CD4-positive, alpha-beta T cell (primary cell): ENCODE results near the gene TRMT44. TPM values are rescaled to one million over a fixed set of nuclear protein-coding genes. Genes with fewer than 3 reads are reported as not detected.

Experiments
- ATAC-seq: fragments of 200-7000 bp; cut with Tn5 transposase; one replicate; pipeline ENCODE4 v1.10.0; 2022; ENCODE audit warnings: mild to moderate bottlenecking; ENCODE audit not compliant: poor library complexity
- CTCF ChIA-PET: fragments of 350-600 bp; sonication (Branson Sonifier 250); formaldehyde crosslinking; loops from one replicate; lab custom pipeline; 2021; ENCODE audit warnings: antibody characterized with exemption, inconsistent platforms; lab: Charles Lee
- POLR2A ChIA-PET: fragments of 350-600 bp; sonication (Branson Sonifier 250); formaldehyde crosslinking; loops from one replicate; lab custom pipeline; 2021; ENCODE audit warnings: antibody characterized with exemption, inconsistent platforms; lab: Charles Lee
- DNase-seq, 14 experiments: peaks; one replicate each; pipeline ENCODE4 v3.0.0-alpha.2; 2013 to 2020; ENCODE audit warnings: mixed read lengths in 2 of 14
- H3K27ac ChIP-seq, 2 donors: one replicate each; pipeline versions ENCODE4 v1.5.1 to v1.7.0; 2013; ENCODE audit warnings: low read length in 2 of 2, low read depth in 1 of 2, mild to moderate bottlenecking in 1 of 2
- H3K27me3 ChIP-seq, 2 experiments: 1 replicate in 1 of 2; 2 replicates in 1 of 2; pipeline versions ENCODE4 v1.6.1 to v1.7.0; 2013; ENCODE audit warnings: low read length in 2 of 2, control low read depth in 1 of 2, mild to moderate bottlenecking in 1 of 2, moderate library complexity in 1 of 2; ENCODE audit not compliant: insufficient read depth in 2 of 2, control insufficient read depth in 1 of 2
- H3K36me3 ChIP-seq: one replicate; pipeline ENCODE4 v1.6.1; 2013; ENCODE audit warnings: low read length, control low read depth; ENCODE audit not compliant: insufficient read depth
- H3K4me1 ChIP-seq: one replicate; pipeline ENCODE4 v1.6.1; 2013; ENCODE audit warnings: low read length, control low read depth; ENCODE audit not compliant: insufficient read depth
- H3K4me3 ChIP-seq: one replicate; pipeline ENCODE4 v1.5.1; 2013; ENCODE audit warnings: mild to moderate bottlenecking, low read length, moderate library complexity
- H3K9me3 ChIP-seq, 2 experiments: 1 replicate in 1 of 2; 2 replicates in 1 of 2; pipeline versions ENCODE4 v1.6.1 to v1.7.0; 2013; ENCODE audit warnings: low read length in 2 of 2, mild to moderate bottlenecking in 2 of 2, control low read depth in 1 of 2, moderate library complexity in 1 of 2; ENCODE audit not compliant: control insufficient read depth in 1 of 2, insufficient read depth in 1 of 2
- H3K27ac Mint-ChIP-seq: one replicate; pipeline ENCODE4 v1.8.0; 2020; ENCODE audit warnings: mixed read lengths
- H3K27me3 Mint-ChIP-seq: one replicate; pipeline ENCODE4 v1.8.0; 2021; ENCODE audit warnings: mixed read lengths
- H3K36me3 Mint-ChIP-seq: one replicate; pipeline ENCODE4 v1.8.0; 2021; ENCODE audit warnings: low read depth, mixed read lengths
- H3K4me1 Mint-ChIP-seq: one replicate; pipeline ENCODE4 v1.8.0; 2021; ENCODE audit warnings: low read depth, mixed read lengths
- H3K4me3 Mint-ChIP-seq: one replicate; pipeline ENCODE4 v1.8.0; 2020; ENCODE audit warnings: mild to moderate bottlenecking, mixed read lengths
- H3K9me3 Mint-ChIP-seq: one replicate; pipeline ENCODE4 v1.8.0; 2020; ENCODE audit warnings: mixed read lengths
- CTCF ChIP-seq: fragments of 200-600 bp; IDR thresholded peaks from one replicate; pipeline ENCODE4 v1.8.0; 2022; ENCODE audit warnings: antibody characterized with exemption, mild to moderate bottlenecking
- intact Hi-C, 2 experiments: fragments of 100-400 bp; cut with DNase I in 1 of 2; cut with micrococcal nuclease in 1 of 2; formaldehyde crosslinking; loops; one replicate each; pipeline versions ENCODE4 v1.15.1 to v1.9.0; 2023 to 2025; cut with DNase I, micrococcal nuclease
- total RNA-seq, 174 experiments: library from RNA in 2 of 174; stranded (reverse) in 2 of 174; gene quantifications; one replicate each; pipeline ENCODE4 v1.2.3 and lab custom pipeline; 2021 to 2026

The TRMT44 gene
- total RNA-seq, 2 experiments from 2014 or later: 25.6 to 29.2 TPM

GRCh38 chr4:8461086-8461485 is 20.5 kb downstream of the TRMT44 start:
- no peak for TF ChIP-seq CTCF
- CTCF ChIA-PET: no interaction called here
- H3K27me3 Mint-ChIP-seq: no peaks in the 10 kb centered on the region

GRCh38 chr4:8461616-8462015 is 21.0 kb downstream of the TRMT44 start:
- Histone ChIP-seq H3K4me1 (no peaks in the 10 kb centered on the region), H3K9me3 (no peaks in the 10 kb centered on the region), H3K36me3 (peaks cover 33% of the 10 kb centered on the region), H3K27ac (no peak overlapping the region), H3K4me3 (no peak overlapping the region), H3K27me3 (no peaks in the 10 kb centered on the region)
- Mint-ChIP-seq H3K4me3 (no peak overlapping the region), H3K27me3 (no peaks in the 10 kb centered on the region), H3K9me3 (no peaks in the 10 kb centered on the region), H3K36me3 (peaks cover 75% of the 10 kb centered on the region), H3K4me1 (no peaks in the 10 kb centered on the region), H3K27ac (no peak overlapping the region)
- POLR2A ChIA-PET: no interaction called here
- intact Hi-C loops: no loop called here
- ATAC-seq: no peak
- CTCF ChIA-PET: no interaction called here
- no peak for DNase-seq
- TF ChIP-seq CTCF: no peak

More at GRCh38 chr4:8461086-8461485, 20.5 kb downstream of the TRMT44 start:
- no peaks in the 10 kb centered on the region for H3K4me1 ChIP-seq
- no peaks in the 10 kb centered on the region for H3K4me1 Mint-ChIP-seq
- POLR2A ChIA-PET: no interaction called here
- H3K27ac ChIP-seq: no peak overlapping the region
- intact Hi-C loops: no loop called here
- no peak for DNase-seq
- H3K9me3 Mint-ChIP-seq: no peaks in the 10 kb centered on the region
- H3K27ac Mint-ChIP-seq: no peak overlapping the region
- H3K9me3 ChIP-seq: no peaks in the 10 kb centered on the region
- no peak overlapping the region for H3K4me3 ChIP-seq
- no peak for ATAC-seq
- H3K27me3 ChIP-seq: no peaks in the 10 kb centered on the region
- H3K4me3 Mint-ChIP-seq: no peak overlapping the region
- peaks cover 36% of the 10 kb centered on the region for H3K36me3 ChIP-seq
- H3K36me3 Mint-ChIP-seq: peaks cover 77% of the 10 kb centered on the region

GRCh38 chr4:8463811-8464210 is 23.2 kb downstream of the TRMT44 start:
- intact Hi-C loops: no loop called here
- Histone ChIP-seq H3K9me3 (no peaks in the 10 kb centered on the region), H3K27me3 (no peaks in the 10 kb centered on the region), H3K27ac (no peak overlapping the region), H3K36me3 (peaks cover 36% of the 10 kb centered on the region), H3K4me1 (no peaks in the 10 kb centered on the region), H3K4me3 (no peak overlapping the region)
- ATAC-seq (no peak), DNase-seq (no peak)
- ChIA-PET CTCF (no interaction called here), POLR2A (no interaction called here)
- Mint-ChIP-seq H3K4me1 (no peaks in the 10 kb centered on the region), H3K27me3 (no peaks in the 10 kb centered on the region), H3K9me3 (no peaks in the 10 kb centered on the region), H3K27ac (no peak overlapping the region), H3K4me3 (no peak overlapping the region), H3K36me3 (peaks cover 72% of the 10 kb centered on the region)
- no peak for TF ChIP-seq CTCF
